Kidney (tissue), 14 donors: Measurements from ENCODE around the gene NEDD4. TPM values are rescaled to one million over a fixed set of nuclear protein-coding genes. Genes with fewer than 3 reads are reported as not detected.
"Not testable (repeated sequence)": the region's sequence is repeated elsewhere in the genome, so short reads cannot be mapped to it uniquely, and the experiment has no call there.

Source experiments
- DNase-seq, 5 donors: peaks; one replicate each; pipeline ENCODE4 v3.0.0-alpha.2; 2013 to 2020
- FAIRE-seq: peaks from 2 replicates; lab custom pipeline; 2012; peaks lifted over from hg19 to GRCh38; lab: Jason Lieb, UNC
- H3K27ac ChIP-seq, 2 donors: one replicate each; pipeline ENCODE4 v1.7.0; 2013; ENCODE audit warnings: low read depth in 2 of 2, low read length in 2 of 2, inconsistent platforms in 1 of 2
- H3K27me3 ChIP-seq: one replicate; pipeline ENCODE4 v1.7.1; 2013; ENCODE audit warnings: low read length, inconsistent platforms; ENCODE audit not compliant: control insufficient read depth, insufficient read depth
- H3K36me3 ChIP-seq, 3 donors: one replicate each; pipeline versions ENCODE4 v1.7.0 to v1.7.1; 2013; ENCODE audit warnings: low read length in 3 of 3, control low read depth in 1 of 3, inconsistent platforms in 1 of 3; ENCODE audit not compliant: insufficient read depth in 3 of 3, control insufficient read depth in 2 of 3
- H3K4me1 ChIP-seq, 3 donors: one replicate each; pipeline versions ENCODE4 v1.7.0 to v1.7.1; 2013; ENCODE audit warnings: low read length in 3 of 3, inconsistent platforms in 1 of 3, low read depth in 1 of 3; ENCODE audit not compliant: control insufficient read depth in 2 of 3, insufficient read depth in 2 of 3
- H3K4me3 ChIP-seq, 3 donors: one replicate each; pipeline versions ENCODE4 v1.7.0 to v1.8.1; 2013; ENCODE audit warnings: low read length in 3 of 3, control low read depth in 1 of 3, inconsistent platforms in 1 of 3
- H3K9ac ChIP-seq, 3 donors: one replicate each; pipeline versions ENCODE4 v1.7.0 to v1.7.1; 2013; ENCODE audit warnings: low read length in 3 of 3, control low read depth in 1 of 3, inconsistent platforms in 1 of 3
- H3K9me3 ChIP-seq, 3 donors: one replicate each; pipeline versions ENCODE4 v1.7.0 to v1.7.1; 2013; ENCODE audit warnings: low read length in 3 of 3, control low read depth in 1 of 3, inconsistent platforms in 1 of 3; ENCODE audit not compliant: control insufficient read depth in 2 of 3, insufficient read depth in 1 of 3
- intact Hi-C: fragments of 100-400 bp; cut with DNase I; formaldehyde crosslinking; loops from one replicate; pipeline ENCODE4 v1.11.1; 2022
- polyA plus RNA-seq: library from polyadenylated mRNA; stranded (reverse); fragments of 350-450 nt; fragmentation: Illumina TruSeq; extraction: RNeasy Lipid Tissue Mini Kit (QIAGEN cat#74804); gene quantifications from one replicate; pipeline ENCODE4 v1.2.3, GENCODE V29; 2014; ENCODE audit warnings: low read depth, low replicate concordance; ENCODE audit not compliant: insufficient read depth
- total RNA-seq: library from RNA; stranded (reverse); fragmentation: NEBNext Ultra II Directional; extraction: Animal tissue kit (Norgen Biotek cat#: 25700); gene quantifications from one replicate; pipeline ENCODE4 v1.2.1, GENCODE V29; 2021
- TF ChIP-seq, protein P1 (sequence below): IDR thresholded peaks from 3 replicates; pipeline ENCODE4 v1.5.1; 2012; ENCODE audit warnings: mild to moderate bottlenecking, moderate library complexity, borderline replicate concordance; ENCODE audit not compliant: insufficient read depth; ENCODE audit errors: extremely low read depth
- donor health status: control.
- donor health status: control.
- donor health status: control.
- donor health status: control.
- donor health status: control.
- donor health status: DM: yes; HTN: yes; CAD: no.
- donor health status: Normal renal cell carcinoma (clear cell type).

The NEDD4 gene
- total and polyA plus RNA-seq, 2 donors from 2014 or later, result 3.3 to 22.3 TPM

- Histone ChIP-seq H3K4me3 (no peak overlapping the region), H3K36me3 (no peaks in the 10 kb centered on the region), H3K9me3 (no peaks in the 10 kb centered on the region), H3K9ac (no peak overlapping the region), H3K27ac (no peak overlapping the region), H3K4me1 (no peaks in the 10 kb centered on the region), H3K27me3 (no peaks in the 10 kb centered on the region)
- no peak for DNase-seq
- intact Hi-C loops, result no loop called here
- TF ChIP-seq, protein P1, sequence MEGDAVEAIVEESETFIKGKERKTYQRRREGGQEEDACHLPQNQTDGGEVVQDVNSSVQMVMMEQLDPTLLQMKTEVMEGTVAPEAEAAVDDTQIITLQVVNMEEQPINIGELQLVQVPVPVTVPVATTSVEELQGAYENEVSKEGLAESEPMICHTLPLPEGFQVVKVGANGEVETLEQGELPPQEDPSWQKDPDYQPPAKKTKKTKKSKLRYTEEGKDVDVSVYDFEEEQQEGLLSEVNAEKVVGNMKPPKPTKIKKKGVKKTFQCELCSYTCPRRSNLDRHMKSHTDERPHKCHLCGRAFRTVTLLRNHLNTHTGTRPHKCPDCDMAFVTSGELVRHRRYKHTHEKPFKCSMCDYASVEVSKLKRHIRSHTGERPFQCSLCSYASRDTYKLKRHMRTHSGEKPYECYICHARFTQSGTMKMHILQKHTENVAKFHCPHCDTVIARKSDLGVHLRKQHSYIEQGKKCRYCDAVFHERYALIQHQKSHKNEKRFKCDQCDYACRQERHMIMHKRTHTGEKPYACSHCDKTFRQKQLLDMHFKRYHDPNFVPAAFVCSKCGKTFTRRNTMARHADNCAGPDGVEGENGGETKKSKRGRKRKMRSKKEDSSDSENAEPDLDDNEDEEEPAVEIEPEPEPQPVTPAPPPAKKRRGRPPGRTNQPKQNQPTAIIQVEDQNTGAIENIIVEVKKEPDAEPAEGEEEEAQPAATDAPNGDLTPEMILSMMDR, result no peak
- FAIRE-seq, result no peak
These were observed 38.4 kb upstream of the NEDD4 start for GRCh38 chr15:56031836-56032235.

- Histone ChIP-seq H3K27me3 (no peaks in the 10 kb centered on the region), H3K9ac (no peak overlapping the region), H3K4me3 (no peak overlapping the region), H3K9me3 (no peaks in the 10 kb centered on the region), H3K4me1 (no peaks in the 10 kb centered on the region), H3K36me3 (no peaks in the 10 kb centered on the region), H3K27ac (no peak overlapping the region)
- DNase-seq (no peak), FAIRE-seq (no peak)
- intact Hi-C loops, result no loop called here
- TF ChIP-seq, protein P1, result no peak
These were observed 38.0 kb upstream of the NEDD4 start for GRCh38 chr15:56031402-56031801.

- H3K36me3 ChIP-seq, result no peaks in the 10 kb centered on the region
- no peaks in the 10 kb centered on the region for H3K9me3 ChIP-seq
- no peaks in the 10 kb centered on the region for H3K27me3 ChIP-seq
- H3K27ac ChIP-seq, result no peak overlapping the region
- H3K4me3 ChIP-seq, result no peak overlapping the region
- intact Hi-C loops, result no loop called here
- TF ChIP-seq, protein P1, result no peak
- no peak overlapping the region for H3K9ac ChIP-seq
- DNase-seq (no peak), FAIRE-seq (no peak)
- H3K4me1 ChIP-seq, result no peaks in the 10 kb centered on the region
These were observed 35.0 kb upstream of the NEDD4 start for GRCh38 chr15:56028430-56028829.

DNA sequence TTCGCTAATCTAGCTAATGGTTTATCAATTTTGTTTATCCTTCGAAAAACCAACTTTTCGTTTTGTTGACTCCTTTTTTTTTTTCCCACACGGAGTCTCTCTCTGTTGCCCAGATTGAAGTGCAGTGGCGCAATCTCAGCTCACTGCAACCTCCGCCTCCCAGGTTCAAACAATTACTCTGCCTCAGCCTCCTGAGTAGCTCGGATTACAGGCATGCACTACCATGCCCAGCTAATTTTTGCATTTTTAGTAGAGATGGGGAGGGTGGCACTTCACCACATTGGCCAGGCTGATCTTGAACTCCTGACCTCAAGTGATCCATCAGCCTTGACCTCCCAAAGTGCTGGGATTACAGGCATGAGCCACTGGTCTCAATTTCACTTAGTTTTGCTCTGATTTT, 29.7 kb upstream of the NEDD4 start:
- H3K27ac ChIP-seq, H3K9me3 ChIP-seq, DNase-seq, H3K9ac ChIP-seq, H3K4me3 ChIP-seq, H3K27me3 ChIP-seq, H3K36me3 ChIP-seq, FAIRE-seq, H3K4me1 ChIP-seq, intact Hi-C loops: not testable (repeated sequence)
